ENCODE results near the gene R3HDM2.

GRCh38 chr12:57460841-57461275 is 30.0 kb upstream of the R3HDM2 start:
- TF ChIP-seq CTCF (IDR thresholded peaks at IDR 0.05; ENCODE audit: low read length) (no peak), EZH2 (IDR thresholded peaks at IDR 0.05; ENCODE audit: borderline replicate concordance, low read length) (no peak)

All from OCI-LY1 (cell line).